GM21786 (cell line): ENCODE results near the gene ALDH18A1.

Experiments
- ATAC-seq: cut with Tn5 transposase; IDR thresholded peaks from one replicate; pipeline ENCODE4 v1.9.1; 2021; ENCODE audit not compliant: unreplicated experiment

ALDH18A1 gene

DNA sequence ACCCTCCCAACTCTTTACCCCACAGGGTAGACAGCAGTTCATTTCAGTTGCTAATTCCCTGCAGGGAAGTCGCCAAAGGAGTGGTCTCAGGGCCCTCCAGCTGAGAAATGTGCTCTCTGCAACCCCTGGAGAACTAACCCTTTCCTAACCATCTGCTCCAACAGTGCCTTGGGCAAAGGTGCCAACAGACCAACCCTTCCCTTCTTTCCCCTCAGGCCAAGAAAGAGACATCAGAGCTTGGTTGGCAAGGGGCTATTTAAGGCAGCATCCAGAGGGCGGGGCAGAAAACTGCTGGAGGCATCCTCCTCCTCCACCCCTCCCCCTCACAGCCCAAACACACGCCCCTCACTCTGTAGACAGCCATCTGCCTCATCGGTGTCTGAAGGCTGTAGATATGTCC is 97.0 kb downstream of the ALDH18A1 start:
- no peak for ATAC-seq

DNA sequence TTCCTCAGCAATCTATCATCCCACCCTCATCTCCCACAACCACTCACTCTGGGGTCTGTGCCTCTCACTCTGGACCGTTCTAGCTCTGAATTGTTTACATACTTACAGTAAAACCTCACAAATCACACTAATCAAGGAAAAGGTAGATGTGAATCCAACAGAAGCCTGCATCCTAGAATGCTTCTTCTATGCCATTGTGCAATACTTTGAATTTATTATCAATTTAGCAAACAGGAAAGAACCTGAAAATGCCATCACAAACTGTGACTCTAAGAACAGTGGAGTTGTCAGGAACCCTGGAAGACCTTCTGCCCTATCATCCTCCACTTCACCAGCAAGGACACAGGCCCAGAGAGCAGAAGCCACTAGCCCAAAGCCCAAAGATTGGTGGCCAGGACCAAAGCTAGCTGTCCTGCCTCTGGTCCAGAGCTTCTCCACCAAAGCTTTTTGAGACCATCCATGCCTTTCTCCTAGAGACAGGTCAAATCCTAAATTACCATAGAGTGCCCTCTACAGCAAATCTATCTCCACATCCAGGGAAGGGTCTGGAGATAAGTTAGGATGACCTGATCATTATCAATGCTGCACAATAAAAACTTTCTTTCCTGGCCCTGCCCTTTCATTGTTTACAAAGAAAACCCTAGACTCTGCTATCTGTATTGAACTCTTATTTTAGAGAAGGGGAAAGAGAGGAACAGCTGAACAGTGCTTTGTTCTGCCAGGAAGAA is 97.8 kb downstream of the ALDH18A1 start:
- ATAC-seq = no peak

DNA sequence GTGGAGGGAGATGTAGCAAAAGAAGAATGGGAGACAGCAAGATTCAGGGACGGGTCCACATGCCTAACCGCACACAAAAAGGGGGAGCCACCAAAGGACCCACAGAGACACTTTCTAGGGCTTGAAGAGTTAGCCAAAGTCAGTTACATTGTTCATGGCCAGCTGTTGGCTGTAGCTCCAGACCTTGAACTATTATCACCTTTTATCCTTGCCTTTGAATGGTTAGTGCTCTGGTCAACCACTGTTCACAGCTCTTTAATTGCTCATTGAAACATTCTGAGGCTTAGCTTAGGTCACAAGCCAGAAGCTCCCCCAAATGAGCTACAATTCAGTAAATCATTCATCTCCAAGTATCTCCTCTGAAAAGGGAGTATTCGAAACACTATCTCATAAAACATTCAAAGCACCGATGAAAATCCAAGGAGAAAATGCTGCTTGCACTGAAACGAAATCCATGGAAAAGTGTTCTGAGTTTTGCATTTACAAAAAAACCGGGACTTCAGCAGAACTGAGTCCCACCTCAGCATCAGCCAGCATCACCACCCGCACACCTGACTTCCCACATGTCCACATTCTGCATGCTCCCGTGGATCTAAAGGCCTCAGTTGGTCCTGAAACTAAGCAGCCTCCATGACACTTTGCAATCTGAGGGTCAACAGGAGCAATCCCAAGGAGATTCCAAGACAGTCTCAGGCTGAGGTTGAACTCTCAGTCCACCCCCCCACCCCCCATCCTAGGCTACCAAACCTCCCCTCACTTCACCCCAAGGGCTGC is 99.3 kb downstream of the ALDH18A1 start:
- no peak for ATAC-seq
